Neural cell (in vitro differentiated cells): ENCODE results near the gene IGF2R.

Source experiments
- CTCF ChIP-seq: fragments of 450-650 bp; IDR thresholded peaks from 2 replicates; pipeline ENCODE4 v1.5.1; 2014; ENCODE audit warnings: antibody characterized with exemption, mild to moderate bottlenecking, moderate library complexity; ENCODE audit not compliant: poor library complexity, severe bottlenecking
- EZH2 ChIP-seq: fragments of 200-600, 300-800 bp; shearing (Covaris generic), sonication (generic); IDR thresholded peaks from 2 replicates; pipeline ENCODE4 v1.6.1; 2014; ENCODE audit warnings: antibody characterized with exemption, low read length, borderline replicate concordance, mild to moderate bottlenecking; ENCODE audit not compliant: insufficient read depth, poor library complexity, severe bottlenecking

GRCh38 chr6:159972506-159973268, 3.8 kb downstream of the IGF2R start:
- TF ChIP-seq CTCF: no peak
- no peak for TF ChIP-seq EZH2
